ENCODE data around the gene R3HDM2.

GRCh38 chr12:57355734-57356133 lies 75.1 kb downstream of the R3HDM2 start:
- TF ChIP-seq CTCF (conservative IDR thresholded peaks at IDR 0.05; ENCODE audit: low read depth, low read length) (no peak), EZH2 (IDR thresholded peaks at IDR 0.05; ENCODE audit: borderline replicate concordance, low read depth, low read length, poor library complexity, severe bottlenecking) (no peak)

Measured in A673 (cell line).